H1 (cell line): ENCODE results near the gene HADHB. TPM values are rescaled to one million over a fixed set of nuclear protein-coding genes. Genes with fewer than 3 reads are reported as not detected.

Experiments used
- BCL11A ChIP-seq, 2 experiments: IDR thresholded peaks; one replicate each; pipeline ENCODE4 v1.6.1; 2011; ENCODE audit warnings: low read depth in 2 of 2, low read length in 2 of 2, mild to moderate bottlenecking in 2 of 2
- HDAC2 ChIP-seq, 2 experiments: fragments of 300-600 bp in 1 of 2; sonication (generic) in 1 of 2; IDR thresholded peaks; 2 replicates each; pipeline ENCODE4 v1.6.1; 2011 to 2012; ENCODE audit warnings: low read depth in 2 of 2, low read length in 2 of 2, mild to moderate bottlenecking in 2 of 2, moderate library complexity in 2 of 2, borderline replicate concordance in 1 of 2, inconsistent platforms in 1 of 2
- NRF1 ChIP-seq: IDR thresholded peaks from 2 replicates; pipeline ENCODE4 v1.6.1; 2011; ENCODE audit warnings: mild to moderate bottlenecking, low read depth, low read length, improper control_type of control experiment
- SAP30 ChIP-seq: fragments of 300-600 bp; sonication (generic); IDR thresholded peaks from 2 replicates; pipeline ENCODE4 v1.7.1; 2012; ENCODE audit warnings: low read length, moderate library complexity, mild to moderate bottlenecking, inconsistent platforms; ENCODE audit not compliant: insufficient read depth, insufficient replicate concordance
- SUZ12 ChIP-seq: fragments of 200-600 bp; sonication (generic); IDR thresholded peaks from 2 replicates; pipeline ENCODE4 v1.6.1; 2012; ENCODE audit warnings: mild to moderate bottlenecking, inconsistent platforms, low read length, moderate library complexity, mixed read lengths
- TAF1 ChIP-seq: IDR thresholded peaks from 2 replicates; pipeline ENCODE4 v1.6.1; 2011; ENCODE audit warnings: mild to moderate bottlenecking, low read depth, low read length
- polyA plus RNA-seq, 7 experiments: library from polyadenylated mRNA; depleted of rRNA in 3 of 7; stranded (reverse) in 5 of 7; unstranded in 2 of 7; fragments of >200 nt in 5 of 7; fragments of 200-250 nt in 2 of 7; gene quantifications; 1 replicate in 5 of 7; 2 replicates in 1 of 7; 4 replicates in 1 of 7; pipeline versions ENCODE4 v1.2.1 to v1.2.3, GENCODE V29; 2011 to 2013; ENCODE audit warnings: missing spikeins in 2 of 7, mixed read lengths in 2 of 7
- total RNA-seq: library from RNA; stranded (reverse); fragmentation: NEBNext Ultra II Directional; extraction: Animal tissue kit (Norgen Biotek cat#: 25700); gene quantifications from 2 replicates; pipeline ENCODE4 v1.2.1, GENCODE V29; 2021
- TF ChIP-seq, protein P1 (sequence below): fragments of 300-600 bp; sonication (generic); IDR thresholded peaks from 2 replicates; pipeline ENCODE4 v1.7.1; 2012; ENCODE audit warnings: low read length, moderate library complexity, mild to moderate bottlenecking, inconsistent platforms; ENCODE audit not compliant: insufficient replicate concordance
- TF ChIP-seq, protein P2 (sequence below), 3 experiments: IDR thresholded peaks; 1 replicate in 2 of 3; 2 replicates in 1 of 3; pipeline versions ENCODE4 v1.5.1 to v1.6.1; 2011; ENCODE audit warnings: low read length in 3 of 3, mild to moderate bottlenecking in 3 of 3, inconsistent platforms in 2 of 3, low read depth in 1 of 3, moderate library complexity in 1 of 3; ENCODE audit not compliant: insufficient read depth in 1 of 3; ENCODE audit errors: control extremely low read depth in 1 of 3

The HADHB gene
- total and polyA plus RNA-seq, 2 of the 8 experiments (the other 6 are each of a cell fraction or from before 2014, with no cell fraction given) = 47.7 to 52.3 TPM

DNA sequence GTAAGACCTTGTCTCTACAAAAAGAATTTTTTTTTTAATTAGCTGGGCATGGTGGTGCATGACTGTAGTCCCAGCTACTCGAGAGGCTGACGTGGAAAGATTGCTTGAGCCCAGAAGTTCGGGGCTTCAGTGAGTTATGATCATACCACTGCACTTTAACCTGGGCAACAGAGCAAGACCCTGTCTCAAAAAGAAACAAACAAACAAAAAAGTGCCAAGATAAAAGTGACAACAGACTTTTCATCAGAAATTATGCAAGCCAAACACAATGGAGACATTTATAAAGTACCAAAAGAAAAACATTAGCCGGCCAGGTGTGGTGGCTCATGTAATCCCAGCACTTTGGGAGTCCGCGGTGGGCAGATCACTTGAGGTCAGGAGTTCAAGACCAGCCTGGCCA is 27.0 kb upstream of the HADHB start (continued):
- TF ChIP-seq, protein P1, sequence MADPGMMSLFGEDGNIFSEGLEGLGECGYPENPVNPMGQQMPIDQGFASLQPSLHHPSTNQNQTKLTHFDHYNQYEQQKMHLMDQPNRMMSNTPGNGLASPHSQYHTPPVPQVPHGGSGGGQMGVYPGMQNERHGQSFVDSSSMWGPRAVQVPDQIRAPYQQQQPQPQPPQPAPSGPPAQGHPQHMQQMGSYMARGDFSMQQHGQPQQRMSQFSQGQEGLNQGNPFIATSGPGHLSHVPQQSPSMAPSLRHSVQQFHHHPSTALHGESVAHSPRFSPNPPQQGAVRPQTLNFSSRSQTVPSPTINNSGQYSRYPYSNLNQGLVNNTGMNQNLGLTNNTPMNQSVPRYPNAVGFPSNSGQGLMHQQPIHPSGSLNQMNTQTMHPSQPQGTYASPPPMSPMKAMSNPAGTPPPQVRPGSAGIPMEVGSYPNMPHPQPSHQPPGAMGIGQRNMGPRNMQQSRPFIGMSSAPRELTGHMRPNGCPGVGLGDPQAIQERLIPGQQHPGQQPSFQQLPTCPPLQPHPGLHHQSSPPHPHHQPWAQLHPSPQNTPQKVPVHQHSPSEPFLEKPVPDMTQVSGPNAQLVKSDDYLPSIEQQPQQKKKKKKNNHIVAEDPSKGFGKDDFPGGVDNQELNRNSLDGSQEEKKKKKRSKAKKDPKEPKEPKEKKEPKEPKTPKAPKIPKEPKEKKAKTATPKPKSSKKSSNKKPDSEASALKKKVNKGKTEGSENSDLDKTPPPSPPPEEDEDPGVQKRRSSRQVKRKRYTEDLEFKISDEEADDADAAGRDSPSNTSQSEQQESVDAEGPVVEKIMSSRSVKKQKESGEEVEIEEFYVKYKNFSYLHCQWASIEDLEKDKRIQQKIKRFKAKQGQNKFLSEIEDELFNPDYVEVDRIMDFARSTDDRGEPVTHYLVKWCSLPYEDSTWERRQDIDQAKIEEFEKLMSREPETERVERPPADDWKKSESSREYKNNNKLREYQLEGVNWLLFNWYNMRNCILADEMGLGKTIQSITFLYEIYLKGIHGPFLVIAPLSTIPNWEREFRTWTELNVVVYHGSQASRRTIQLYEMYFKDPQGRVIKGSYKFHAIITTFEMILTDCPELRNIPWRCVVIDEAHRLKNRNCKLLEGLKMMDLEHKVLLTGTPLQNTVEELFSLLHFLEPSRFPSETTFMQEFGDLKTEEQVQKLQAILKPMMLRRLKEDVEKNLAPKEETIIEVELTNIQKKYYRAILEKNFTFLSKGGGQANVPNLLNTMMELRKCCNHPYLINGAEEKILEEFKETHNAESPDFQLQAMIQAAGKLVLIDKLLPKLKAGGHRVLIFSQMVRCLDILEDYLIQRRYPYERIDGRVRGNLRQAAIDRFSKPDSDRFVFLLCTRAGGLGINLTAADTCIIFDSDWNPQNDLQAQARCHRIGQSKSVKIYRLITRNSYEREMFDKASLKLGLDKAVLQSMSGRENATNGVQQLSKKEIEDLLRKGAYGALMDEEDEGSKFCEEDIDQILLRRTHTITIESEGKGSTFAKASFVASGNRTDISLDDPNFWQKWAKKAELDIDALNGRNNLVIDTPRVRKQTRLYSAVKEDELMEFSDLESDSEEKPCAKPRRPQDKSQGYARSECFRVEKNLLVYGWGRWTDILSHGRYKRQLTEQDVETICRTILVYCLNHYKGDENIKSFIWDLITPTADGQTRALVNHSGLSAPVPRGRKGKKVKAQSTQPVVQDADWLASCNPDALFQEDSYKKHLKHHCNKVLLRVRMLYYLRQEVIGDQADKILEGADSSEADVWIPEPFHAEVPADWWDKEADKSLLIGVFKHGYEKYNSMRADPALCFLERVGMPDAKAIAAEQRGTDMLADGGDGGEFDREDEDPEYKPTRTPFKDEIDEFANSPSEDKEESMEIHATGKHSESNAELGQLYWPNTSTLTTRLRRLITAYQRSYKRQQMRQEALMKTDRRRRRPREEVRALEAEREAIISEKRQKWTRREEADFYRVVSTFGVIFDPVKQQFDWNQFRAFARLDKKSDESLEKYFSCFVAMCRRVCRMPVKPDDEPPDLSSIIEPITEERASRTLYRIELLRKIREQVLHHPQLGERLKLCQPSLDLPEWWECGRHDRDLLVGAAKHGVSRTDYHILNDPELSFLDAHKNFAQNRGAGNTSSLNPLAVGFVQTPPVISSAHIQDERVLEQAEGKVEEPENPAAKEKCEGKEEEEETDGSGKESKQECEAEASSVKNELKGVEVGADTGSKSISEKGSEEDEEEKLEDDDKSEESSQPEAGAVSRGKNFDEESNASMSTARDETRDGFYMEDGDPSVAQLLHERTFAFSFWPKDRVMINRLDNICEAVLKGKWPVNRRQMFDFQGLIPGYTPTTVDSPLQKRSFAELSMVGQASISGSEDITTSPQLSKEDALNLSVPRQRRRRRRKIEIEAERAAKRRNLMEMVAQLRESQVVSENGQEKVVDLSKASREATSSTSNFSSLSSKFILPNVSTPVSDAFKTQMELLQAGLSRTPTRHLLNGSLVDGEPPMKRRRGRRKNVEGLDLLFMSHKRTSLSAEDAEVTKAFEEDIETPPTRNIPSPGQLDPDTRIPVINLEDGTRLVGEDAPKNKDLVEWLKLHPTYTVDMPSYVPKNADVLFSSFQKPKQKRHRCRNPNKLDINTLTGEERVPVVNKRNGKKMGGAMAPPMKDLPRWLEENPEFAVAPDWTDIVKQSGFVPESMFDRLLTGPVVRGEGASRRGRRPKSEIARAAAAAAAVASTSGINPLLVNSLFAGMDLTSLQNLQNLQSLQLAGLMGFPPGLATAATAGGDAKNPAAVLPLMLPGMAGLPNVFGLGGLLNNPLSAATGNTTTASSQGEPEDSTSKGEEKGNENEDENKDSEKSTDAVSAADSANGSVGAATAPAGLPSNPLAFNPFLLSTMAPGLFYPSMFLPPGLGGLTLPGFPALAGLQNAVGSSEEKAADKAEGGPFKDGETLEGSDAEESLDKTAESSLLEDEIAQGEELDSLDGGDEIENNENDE = no peak
- TF ChIP-seq TAF1 (no peak), HDAC2 (IDR thresholded peaks at IDR 0.05; ENCODE audit: borderline replicate concordance in 1 of 2, low read depth in 2 of 2, low read length in 2 of 2) (no peak), NRF1 (no peak), SAP30 (no peak), SUZ12 (no peak), BCL11A (IDR thresholded peaks at IDR 0.05; ENCODE audit: low read depth in 2 of 2, low read length in 2 of 2) (no peak)
- TF ChIP-seq, protein P2, sequence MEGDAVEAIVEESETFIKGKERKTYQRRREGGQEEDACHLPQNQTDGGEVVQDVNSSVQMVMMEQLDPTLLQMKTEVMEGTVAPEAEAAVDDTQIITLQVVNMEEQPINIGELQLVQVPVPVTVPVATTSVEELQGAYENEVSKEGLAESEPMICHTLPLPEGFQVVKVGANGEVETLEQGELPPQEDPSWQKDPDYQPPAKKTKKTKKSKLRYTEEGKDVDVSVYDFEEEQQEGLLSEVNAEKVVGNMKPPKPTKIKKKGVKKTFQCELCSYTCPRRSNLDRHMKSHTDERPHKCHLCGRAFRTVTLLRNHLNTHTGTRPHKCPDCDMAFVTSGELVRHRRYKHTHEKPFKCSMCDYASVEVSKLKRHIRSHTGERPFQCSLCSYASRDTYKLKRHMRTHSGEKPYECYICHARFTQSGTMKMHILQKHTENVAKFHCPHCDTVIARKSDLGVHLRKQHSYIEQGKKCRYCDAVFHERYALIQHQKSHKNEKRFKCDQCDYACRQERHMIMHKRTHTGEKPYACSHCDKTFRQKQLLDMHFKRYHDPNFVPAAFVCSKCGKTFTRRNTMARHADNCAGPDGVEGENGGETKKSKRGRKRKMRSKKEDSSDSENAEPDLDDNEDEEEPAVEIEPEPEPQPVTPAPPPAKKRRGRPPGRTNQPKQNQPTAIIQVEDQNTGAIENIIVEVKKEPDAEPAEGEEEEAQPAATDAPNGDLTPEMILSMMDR (IDR thresholded peaks at IDR 0.05; ENCODE audit: control extremely low read depth in 1 of 3, insufficient read depth in 1 of 3, low read depth in 1 of 3, low read length in 3 of 3) = no peak
